T-helper 1 cell treated with Interleukin-12 subunit alpha and Interleukin-12 subunit beta and Interleukin-4 antibody, amounts not matched to agents 30 ng/mL and 1 ng/mL, for 36 hours (primary cell): ENCODE data around the gene TSPEAR. TPM values are rescaled to one million over a fixed set of nuclear protein-coding genes. Genes with fewer than 3 reads are reported as not detected.
"Not testable (repeated sequence)": the region's sequence is repeated elsewhere in the genome, so short reads cannot be mapped to it uniquely, and the experiment has no call there.

Source experiments
- intact Hi-C: fragments of 100-400 bp; cut with micrococcal nuclease; formaldehyde crosslinking; loops from one replicate; pipeline ENCODE4 v1.15.1; 2024
- total RNA-seq: library from RNA; stranded (reverse); gene quantifications from 2 replicates; pipeline ENCODE4 v1.2.3, GENCODE V29; 2022

TSPEAR gene
- total RNA-seq, 1 donor from 2014 or later: not detected

GRCh38 chr21:44574457-44575306 lies 136.7 kb downstream of the TSPEAR start:
- intact Hi-C loops: no loop called here

DNA sequence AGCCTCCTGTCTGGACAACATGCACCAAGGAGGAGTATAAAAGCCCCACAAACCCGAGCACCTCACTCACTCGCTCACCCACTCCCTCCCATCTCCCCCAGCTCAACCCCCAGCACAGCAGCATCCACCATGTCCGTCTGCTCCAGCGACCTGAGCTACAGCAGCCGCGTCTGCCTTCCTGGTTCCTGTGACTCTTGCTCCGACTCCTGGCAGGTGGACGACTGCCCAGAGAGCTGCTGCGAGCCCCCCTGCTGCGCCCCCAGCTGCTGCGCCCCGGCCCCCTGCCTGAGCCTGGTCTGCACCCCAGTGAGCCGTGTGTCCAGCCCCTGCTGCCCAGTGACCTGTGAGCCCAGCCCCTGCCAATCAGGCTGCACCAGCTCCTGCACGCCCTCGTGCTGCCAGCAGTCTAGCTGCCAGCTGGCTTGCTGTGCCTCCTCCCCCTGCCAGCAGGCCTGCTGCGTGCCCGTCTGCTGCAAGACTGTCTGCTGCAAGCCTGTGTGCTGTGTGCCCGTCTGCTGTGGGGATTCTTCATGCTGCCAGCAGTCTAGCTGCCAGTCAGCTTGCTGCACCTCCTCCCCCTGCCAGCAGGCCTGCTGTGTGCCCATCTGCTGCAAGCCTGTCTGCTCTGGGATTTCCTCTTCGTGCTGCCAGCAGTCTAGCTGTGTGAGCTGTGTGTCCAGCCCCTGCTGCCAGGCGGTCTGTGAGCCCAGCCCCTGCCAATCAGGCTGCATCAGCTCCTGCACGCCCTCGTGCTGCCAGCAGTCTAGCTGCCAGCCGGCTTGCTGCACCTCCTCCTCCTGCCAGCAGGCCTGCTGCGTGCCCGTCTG lies 137.5 kb downstream of the TSPEAR start, which contains the start of gene KRTAP10-4:
KRTAP10-4 (plus strand) TSS at position 100 of the 827 bp plus-strand sequence; CDS start at position 130, 30 bp downstream.
- intact Hi-C loops: not testable (repeated sequence)

DNA sequence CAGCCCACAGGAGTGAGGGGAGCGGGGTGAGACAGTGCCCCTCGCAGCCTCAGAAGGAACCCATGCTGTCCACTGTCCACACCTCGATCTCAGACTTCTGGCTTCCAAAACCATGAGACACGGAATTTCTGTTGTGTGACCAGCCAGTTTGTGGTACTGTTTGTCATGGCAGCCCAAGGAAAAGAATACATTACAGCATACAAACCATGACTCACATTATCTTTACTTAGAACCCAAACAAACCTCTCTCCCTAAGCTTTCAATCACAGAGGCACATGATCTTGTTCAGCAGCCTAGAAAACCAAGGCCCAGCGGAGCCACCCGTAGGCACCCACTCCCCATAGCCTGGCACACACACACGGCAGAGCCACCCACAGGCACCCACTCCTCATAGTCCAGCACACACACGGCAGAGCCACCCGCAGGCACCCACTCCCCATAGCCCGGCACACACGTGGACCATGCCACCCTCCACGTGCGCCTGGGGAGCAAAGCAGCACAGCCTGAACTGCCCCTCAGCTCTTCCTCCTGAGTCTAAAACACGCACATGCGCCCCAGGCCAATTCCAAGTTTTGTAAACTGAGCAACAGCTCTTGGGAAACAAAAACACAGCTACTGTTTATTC lies 138.3 kb downstream of the TSPEAR start:
- intact Hi-C loops: no loop called here

DNA sequence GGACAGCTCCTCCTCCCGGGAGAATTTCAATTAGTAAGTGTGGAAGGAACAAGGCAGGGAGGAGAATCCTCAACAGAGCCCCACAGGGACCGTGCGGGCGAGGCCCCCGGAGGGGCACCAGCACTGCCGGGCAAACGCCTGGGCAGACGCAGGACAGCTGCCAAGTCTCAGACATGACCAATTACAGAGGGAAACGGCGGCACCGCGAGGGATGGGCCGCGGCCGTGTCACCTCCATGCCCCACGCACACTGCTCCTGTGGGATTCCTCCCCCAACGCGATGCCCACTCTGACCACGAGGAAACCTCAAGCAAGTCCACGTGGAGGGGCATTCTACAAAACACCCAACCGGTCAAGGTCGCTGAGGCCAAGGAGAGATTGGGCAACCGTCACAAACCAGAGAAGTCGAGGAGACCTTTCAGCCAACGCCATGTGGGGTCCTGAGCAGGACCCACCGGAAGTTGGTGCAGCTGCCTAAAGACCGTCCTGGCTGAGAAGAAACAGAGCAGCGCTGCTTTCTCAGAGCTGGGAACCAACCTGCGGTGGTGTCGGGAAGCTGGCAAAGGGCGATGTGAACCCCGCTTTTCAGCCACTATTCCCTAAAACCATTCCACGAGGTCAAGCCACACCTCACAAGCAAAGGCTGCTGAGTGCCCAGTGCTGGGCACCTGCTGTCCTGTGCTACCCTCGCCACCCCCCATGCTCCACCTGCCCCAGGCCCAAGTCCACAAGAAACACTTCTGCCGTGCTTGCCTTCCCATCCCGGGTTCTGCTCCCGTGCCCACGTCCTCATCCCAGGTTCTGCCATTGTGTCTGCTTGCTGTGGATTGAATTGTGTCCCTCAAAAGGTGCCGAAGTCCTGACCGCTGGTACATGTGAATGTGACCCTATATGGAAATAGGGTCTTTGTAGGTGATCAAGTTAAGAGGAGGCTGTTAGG lies 139.3 kb downstream of the TSPEAR start:
- intact Hi-C loops: no loop called here

GRCh38 chr21:44571296-44571695 lies 140.1 kb downstream of the TSPEAR start:
- intact Hi-C loops: no loop called here

GRCh38 chr21:44569861-44570517 lies 141.4 kb downstream of the TSPEAR start:
- intact Hi-C loops: loop anchor here (5.0 kb wide), 1 partner anchor 87 kb away; the partner anchor contains the start of gene KRTAP12-3

DNA sequence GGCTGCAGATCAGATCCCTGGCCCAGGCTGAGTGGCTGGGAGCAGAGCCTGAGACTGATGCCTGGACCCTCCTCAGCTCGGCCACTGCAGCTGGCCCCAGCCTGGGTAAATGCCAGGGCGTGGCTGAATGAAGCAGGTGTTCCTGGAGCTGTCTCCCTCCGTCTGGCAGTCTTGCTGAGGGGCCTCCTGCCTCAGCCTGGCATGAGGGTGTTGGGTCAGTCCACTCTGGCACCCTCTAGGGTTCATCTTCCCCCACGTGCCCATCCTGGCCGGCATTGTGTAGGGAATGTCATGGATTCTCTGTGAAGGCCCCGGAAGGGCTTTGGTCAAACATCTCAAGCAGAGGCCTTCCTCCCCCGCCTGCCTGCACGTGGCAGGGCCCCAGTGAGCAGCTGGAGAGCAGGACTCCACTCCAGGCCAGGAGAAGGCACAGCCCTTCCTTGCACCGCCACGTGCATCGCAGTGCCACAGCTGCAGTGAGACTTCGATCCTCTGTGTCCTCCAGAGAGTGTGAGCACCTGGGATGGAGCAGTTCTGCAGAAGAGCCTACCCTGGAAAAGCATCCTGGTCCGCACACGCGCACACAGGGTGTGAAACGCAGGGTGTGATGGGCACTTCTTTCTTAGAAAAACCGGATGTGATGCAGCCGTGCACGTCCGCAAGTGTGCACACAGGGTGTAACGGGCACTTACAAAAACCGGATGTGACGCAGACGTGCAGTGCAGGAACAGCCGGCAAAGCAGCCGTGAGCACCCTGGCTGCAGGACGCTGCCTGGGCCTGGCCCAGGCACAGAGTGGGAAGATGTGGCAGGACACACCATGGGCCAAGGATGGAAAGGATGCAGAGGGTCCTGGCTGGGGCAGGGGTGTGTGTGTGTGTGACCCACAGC lies 142.5 kb downstream of the TSPEAR start:
- intact Hi-C loops: loop anchor here (5.0 kb wide), 1 partner anchor 88 kb away; the partner anchor contains the start of gene KRTAP12-3

DNA sequence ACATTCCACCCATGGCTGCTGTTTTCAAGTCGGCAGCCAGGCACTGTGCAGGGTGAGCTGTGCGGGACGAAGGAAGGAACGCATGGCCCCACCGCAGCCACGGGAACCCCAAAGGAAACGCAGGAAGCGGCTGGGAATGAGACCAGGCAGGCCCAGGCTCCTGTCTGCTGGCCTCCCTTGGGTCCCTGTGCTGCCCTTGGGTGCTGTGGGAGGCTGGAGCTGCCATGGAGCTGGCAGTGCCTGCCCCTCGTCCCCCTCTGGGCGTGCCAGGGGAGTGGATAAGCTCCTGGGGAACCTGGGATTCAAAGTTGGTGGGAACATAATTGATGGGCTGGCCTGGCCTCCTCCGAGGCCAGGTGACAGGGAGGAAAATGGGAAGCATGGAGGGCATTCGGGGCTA lies 143.1 kb downstream of the TSPEAR start:
- intact Hi-C loops: loop anchor here (5.0 kb wide), 1 partner anchor 89 kb away; the partner anchor contains the start of gene KRTAP12-3

DNA sequence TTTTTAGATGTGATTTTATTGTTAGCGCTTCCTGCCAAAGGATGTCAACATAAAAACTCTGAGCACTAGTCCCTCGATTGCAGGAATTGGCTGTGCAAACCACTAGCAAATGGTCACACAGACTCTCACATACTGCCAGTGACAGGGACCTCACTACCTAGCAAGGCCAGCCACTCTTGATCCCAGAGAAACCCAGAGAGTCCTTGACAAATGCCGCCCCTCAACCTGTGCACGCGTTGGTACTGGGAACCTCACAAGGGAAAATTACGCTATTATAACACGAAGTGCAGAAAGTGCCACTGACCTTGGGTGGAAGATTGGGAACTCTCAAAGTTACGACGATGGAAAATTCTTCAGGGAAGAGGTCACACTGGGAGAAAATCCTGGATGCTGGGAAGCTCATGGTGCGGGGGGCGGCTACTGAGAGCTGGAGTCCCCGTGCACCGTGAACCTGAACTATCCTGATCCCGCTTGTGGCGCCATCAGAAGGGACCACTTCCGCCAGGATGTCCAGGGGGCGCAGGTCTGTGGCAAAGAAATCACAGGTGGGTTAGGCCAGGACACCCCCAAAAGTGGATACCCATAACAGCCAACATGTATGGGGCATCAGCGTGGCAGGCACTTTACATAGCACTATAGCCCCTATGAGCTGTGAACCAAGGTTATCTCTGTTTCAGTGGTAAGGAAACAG lies 143.7 kb downstream of the TSPEAR start:
- intact Hi-C loops: loop anchor here (5.0 kb wide), 1 partner anchor 90 kb away; the partner anchor contains the start of gene KRTAP12-3

DNA sequence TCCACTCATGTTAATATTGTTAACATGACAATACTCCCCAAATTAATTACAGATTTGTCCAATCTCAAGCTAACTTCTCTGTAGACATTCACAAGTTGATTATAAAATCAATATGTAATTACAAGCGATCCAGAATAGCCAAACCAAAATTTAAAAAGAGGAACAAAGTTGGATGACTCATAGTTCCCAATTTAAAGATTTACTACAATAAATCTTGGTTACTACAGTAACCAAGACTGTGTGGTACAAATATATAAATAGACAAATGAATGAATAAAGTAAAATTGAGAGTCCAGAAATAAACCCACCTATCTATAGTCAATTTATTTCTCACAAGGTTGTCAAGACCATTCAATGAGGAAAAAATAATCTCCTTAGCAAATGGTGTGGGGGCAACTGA lies 145.0 kb downstream of the TSPEAR start:
- intact Hi-C loops: loop anchor here (5.0 kb wide), 1 partner anchor 91 kb away; the partner anchor contains the start of gene KRTAP12-3

DNA sequence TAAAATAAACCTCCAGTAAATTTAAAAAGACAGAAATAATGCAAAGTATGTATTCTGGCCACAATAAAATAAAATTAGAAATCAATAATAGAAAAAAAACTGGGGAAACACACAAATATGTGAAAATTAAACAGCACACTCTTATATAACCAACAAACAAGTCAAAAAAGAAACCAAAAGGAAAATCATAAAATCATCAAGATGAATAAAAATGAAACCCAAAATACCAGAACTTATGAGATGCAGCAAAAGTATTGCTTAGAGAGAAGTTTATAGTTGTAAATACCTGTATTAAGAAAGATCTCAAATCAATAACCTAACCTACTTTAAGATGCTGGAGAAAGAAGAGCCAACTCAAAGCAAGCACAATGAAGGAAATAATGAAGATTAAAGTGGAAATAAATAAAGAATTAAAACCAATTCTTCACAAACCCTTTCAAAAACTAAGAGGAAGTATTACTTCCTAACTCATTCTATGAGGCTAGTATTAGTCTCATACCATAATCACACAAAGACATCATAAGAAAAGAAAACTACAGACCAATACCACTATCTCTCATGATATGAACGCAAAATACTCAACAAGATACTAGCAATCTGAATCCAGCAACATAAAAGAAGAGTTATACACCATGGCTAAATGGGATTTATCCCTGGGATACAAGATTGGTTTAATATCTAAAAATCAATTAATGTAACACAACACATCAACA lies 146.3 kb downstream of the TSPEAR start:
- intact Hi-C loops: loop anchor here (5.0 kb wide), 1 partner anchor 92 kb away; the partner anchor contains the start of gene KRTAP12-3

- intact Hi-C loops: no loop called here
These were observed 147.3 kb downstream of the TSPEAR start for GRCh38 chr21:44564099-44564498.

GRCh38 chr21:44558695-44559094 lies 152.7 kb downstream of the TSPEAR start, which contains the start of gene KRTAP10-3:
Gene KRTAP10-3 (minus strand): TSS chr21:44558795. CDS start chr21:44558715, 80 bp downstream.
- intact Hi-C loops: no loop called here

GRCh38 chr21:44558329-44558675 lies 153.1 kb downstream of the TSPEAR start:
- intact Hi-C loops: not testable (repeated sequence)

DNA sequence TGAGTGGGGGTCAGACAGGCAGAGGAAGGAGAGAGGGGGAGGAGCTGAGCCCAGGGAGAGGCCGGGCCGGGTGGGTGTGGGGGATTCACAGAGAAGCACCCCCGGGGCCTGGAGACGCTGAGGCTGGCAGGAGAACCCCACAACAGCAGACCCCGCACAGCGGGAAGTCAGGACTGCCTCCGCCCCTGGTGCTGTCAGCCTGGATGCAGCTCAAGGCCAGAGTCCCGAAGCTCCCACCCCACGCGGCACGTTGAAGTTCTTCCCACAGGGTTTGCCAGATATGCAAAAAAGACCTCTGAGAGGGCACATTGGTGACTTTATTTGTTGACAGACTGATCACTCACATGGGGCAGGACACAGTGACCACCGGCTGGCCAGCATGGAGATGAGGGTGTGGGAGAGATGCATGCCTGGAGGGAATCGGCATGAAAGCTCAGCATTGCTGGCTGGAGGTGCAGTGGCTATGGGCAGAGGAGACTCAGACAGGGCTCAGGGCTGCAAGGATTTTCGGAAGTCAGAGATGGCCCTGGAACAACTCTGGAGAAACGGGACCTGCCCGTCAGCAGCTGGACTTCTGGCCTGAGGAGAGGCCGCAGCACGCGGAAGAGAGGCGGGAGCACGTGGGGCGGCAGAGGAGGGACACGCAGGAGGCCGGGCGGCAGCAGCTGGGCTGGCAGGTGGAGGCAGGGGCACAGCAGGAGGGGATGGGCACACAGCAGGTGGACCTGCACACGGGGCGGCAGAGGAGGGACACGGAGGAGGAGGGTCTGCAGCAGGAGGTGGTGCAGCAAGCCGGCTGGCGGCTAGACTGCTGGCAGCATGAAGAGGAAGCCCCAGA lies 153.7 kb downstream of the TSPEAR start:
- intact Hi-C loops: no loop called here

DNA sequence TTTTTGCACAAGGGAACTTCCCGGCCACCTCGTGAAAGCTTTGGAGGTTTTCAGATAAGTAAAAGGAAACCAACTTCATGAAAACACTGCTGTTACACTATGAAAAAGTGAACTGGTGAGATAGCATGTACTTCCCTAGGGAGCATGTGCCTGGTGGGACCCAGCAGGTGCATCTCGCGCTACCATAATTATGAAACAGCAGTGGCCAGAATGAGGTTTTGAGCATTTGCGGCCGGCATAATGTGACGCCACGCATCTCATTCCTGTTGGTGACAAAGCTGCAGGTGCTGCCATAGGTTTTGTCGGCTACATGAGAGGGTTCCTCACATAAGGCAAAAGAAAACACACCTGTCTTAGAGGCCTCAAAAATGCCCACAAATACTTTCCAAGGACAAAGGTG lies 154.5 kb downstream of the TSPEAR start:
- intact Hi-C loops: no loop called here
